Fibroblast of skin of scalp (primary cell): Measurements from ENCODE around the gene TGFB3.

Source experiments
- DNase-seq: peaks from one replicate; pipeline ENCODE4 v3.0.0-alpha.2; 2013

TGFB3 gene

DNA sequence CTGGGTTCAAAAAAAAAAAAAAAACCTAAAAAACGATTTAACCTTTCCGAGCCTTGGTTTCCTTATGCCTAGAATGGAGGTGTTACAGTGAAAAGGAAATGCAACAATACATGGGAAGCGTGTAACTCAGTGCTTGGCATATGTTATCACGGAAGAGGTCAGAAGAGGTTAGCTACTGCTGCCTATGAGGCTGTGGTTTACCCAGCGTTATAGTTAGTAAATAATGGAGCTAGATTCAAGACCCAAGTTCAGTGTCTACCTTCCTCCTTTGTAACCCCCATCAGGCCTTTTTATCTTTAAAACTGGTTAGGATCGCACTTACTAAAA is 4.6 kb upstream of the TGFB3 start:
- DNase-seq = no peak

DNA sequence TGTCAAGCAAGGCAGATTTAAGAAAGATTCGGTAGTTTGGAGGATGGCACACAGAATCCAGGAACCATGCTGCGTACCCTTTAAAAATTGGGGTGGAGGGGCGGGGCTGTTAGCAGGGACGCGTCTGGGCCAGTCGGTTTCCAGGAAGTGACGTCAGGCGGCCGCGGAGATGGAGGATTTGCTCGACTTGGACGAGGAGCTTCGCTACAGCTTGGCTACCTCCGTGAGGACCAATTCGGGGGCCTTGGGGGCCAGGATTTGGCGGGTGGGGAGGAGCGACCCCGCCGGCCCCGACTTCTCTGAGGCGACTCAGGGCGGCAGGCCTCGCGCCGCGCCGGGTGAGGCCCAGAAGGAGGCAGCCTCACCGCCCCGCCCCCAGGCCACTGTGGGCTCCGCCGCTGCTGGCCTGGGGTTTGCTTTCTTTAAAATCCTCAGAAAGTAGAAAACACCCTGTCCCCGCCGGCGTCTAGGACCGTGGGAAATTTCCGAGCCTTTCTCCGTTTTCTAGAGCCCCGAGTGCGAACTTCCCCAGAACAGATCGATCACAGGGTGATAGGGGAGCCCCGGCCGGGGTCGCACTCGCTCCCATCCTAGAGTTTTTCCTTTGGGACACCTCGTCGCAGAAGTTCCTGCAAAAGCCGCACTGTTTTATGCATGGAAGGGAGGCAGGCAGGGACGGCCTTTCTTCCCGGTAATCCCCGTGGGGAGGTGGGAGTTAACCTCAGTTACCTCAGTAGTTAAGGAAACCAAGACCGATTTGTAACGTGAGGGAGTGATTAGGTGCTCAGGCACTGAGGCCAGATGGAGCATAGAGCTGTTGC is 4.0 kb upstream of the TGFB3 start, which contains the start of gene IFT43:
Gene IFT43, plus strand, starts transcription at position 146 of the 821 bp plus-strand sequence. Its CDS starts 24 bp downstream, at position 170.
- DNase-seq = peak; percentile 82

GRCh38 chr14:75984674-75985073 is 2.9 kb upstream of the TGFB3 start:
- DNase-seq = no peak

GRCh38 chr14:75983019-75983358 is 1.2 kb upstream of the TGFB3 start:
- no peak for DNase-seq

- peak; percentile 85 for DNase-seq
Measured at GRCh38 chr14:75982266-75983018, 647 bp upstream of the TGFB3 start.

DNA sequence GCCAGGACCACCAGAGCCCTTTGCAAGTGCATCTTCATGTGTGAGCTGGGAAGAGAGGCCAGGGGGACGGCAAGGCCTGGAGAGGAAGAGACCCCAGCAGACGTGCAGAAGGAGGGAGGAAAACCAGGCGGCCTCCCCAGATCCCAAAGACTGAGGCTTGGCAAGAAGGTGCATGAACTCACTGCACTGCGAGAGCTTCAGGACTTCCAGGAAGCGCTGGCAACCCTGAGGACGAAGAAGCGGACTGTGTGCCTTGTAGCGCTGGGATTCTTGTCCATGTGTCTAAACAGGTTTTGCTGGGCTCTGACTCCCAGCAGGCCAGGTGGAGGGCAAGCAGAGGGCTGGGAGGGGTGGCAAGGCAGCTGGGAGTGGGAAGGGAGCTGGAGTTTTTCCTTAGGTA is 939 bp downstream of the TGFB3 start:
- DNase-seq = no peak

GRCh38 chr14:75979648-75980565 is 1.9 kb downstream of the TGFB3 start:
- no peak for DNase-seq

GRCh38 chr14:75979071-75979571 is 2.7 kb downstream of the TGFB3 start:
- DNase-seq = peak; percentile 53

- DNase-seq = no peak
Measured at GRCh38 chr14:75978249-75978731, 3.5 kb downstream of the TGFB3 start.

- DNase-seq = no peak
Measured at GRCh38 chr14:75977582-75977943, 4.2 kb downstream of the TGFB3 start.

DNA sequence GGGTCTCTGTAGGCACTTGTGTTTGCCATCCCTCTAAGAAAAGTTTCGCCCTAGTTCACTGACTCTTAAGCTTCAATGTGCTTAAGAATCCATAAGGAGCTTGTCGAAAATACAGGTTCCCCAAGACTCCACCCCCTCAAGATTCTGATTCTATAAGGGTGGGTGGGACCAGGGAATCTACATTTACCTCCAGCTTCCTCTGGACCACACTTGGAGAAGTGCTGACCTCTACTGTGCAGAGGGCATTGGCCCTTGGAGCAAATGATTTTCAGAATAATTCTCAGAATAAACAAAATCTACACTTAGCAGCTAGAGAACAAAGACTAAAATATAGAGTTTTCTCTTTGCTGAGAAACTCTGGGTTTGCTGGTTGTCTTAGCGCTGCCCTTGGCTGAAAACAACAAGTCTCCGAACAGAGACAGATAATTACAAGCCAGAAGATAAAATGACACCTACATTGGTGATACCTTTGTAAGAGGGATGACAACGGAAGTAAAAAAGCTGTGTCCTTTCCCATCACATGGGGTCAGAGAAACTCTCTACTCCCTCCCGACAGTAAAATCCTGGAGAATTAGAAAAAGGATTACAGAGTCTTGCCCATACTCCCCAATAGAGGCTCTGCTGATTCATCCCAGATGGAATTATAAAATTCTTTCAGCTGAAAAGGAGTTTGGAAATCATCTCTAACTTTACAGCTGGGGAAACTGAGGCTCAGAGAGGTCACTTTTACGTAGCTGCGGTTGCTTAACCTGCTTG is 4.8 kb downstream of the TGFB3 start:
- DNase-seq = peak; percentile 26

DNA sequence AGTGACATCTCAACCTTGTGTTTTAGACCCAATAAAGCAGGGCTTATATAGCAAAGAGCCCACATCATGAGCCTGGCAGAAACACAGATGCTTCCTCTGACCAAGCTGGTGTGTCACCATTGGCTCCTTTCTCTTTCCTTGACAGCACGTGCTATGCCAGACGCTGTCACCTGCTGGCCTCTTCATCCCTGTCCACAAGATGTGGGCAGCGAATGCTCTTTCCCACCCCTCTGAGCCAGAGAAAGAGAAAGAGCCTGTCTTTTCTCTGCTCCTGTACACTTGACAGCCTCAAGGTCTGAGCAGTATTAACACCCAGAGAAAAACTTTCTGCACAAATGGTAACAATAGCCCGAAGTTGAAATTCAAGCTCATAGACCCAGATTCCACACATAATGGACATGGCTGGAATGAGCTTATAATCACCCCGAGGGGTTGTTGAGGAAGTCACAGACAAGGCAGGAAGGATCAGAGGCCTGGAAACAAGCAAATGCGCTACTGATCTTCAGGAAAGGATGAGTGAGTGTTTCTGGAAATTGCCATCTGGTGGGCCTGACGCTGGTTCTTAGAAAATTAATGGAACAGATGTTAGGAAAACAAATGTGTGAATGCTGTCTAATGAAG is 8.9 kb downstream of the TGFB3 start:
- DNase-seq = no peak

DNA sequence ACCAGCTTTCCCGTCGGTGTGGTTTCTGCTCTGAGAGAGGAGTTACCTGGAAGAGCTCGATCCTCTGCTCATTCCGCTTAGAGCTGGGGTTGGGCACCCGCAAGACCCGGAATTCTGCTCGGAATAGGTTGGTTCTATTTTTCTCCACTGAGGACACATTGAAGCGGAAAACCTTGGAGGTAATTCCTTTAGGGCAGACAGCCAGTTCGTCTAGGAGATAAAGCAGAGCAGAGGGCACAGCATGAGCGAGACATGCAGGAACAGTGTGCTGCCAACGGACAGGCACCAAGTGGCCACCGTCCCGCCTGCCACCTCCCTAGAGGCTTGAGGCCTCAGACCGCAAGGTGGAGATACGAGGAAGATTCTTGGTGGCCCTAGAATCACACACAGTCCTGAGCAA is 10.3 kb downstream of the TGFB3 start:
- DNase-seq = no peak

DNA sequence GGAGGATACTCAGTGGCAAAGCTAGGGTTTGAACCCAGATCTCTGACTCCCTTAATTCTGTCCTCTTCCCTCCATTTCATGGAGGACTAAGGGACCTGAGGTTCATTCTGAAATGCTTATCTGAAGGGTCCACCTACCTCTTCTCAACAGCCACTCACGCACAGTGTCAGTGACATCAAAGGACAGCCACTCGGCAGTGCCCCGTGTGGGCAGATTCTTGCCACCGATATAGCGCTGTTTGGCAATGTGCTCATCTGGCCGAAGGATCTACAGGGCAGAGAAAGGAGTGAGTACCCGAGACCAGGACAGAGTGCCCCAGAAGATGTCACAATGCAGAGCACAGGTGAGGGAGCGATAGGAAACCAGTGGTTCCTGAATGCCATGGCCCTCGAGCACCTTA is 10.8 kb downstream of the TGFB3 start:
- DNase-seq = no peak

GRCh38 chr14:75969891-75970290 is 11.9 kb downstream of the TGFB3 start:
- DNase-seq = peak; percentile 47

DNA sequence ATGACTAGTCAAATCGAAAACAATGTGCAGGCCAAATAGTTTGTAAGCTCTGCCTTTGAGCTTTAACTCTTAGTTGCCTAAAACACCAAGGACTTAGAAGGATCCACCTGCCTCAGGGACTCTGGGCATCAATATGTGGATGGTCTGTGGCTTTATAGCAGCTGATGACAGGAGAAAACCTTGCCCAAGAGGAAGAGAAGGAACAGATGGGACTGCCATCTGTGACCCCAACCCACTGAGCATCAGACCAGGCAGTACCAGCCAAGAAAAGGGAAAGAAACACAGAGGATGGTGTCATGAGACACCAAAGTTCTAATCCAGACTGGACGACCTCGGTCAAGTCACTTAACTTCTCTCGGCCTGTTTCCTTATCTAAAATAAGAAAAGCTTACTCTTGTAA is 12.7 kb downstream of the TGFB3 start:
- DNase-seq = no peak

DNA sequence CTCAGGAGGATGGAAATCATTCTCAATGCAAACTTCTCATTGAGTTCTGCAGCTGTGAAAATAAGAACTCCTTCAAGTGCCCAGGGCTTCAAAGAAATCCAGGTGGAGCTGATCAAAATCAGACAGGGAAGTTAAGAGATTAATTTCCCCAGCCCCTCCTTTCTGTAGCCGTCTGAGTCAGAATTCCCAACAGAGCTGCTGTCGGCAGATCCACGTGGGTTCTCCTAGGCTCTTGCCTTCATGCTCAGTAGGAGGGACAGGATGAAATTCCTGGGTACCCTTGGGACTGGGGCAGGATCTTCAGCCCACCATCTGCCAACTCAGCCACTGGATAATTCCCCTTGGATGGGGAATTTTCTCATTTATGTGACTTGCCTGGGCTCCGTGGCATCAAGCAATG is 13.3 kb downstream of the TGFB3 start:
- DNase-seq = peak; percentile 91

- no peak for DNase-seq
Measured at GRCh38 chr14:75967866-75968265, 13.9 kb downstream of the TGFB3 start.

GRCh38 chr14:75961662-75962061 is 20.1 kb downstream of the TGFB3 start:
- DNase-seq = no peak

GRCh38 chr14:75960231-75960630 is 21.6 kb downstream of the TGFB3 start:
- DNase-seq = no peak

- no peak for DNase-seq
Measured at GRCh38 chr14:75959031-75959430, 22.8 kb downstream of the TGFB3 start.

- DNase-seq = no peak
Measured at GRCh38 chr14:75952489-75952888, 29.3 kb downstream of the TGFB3 start.
